Activated T-helper 1 cell treated with anti-CD3 and anti-CD28 coated beads, Interleukin-2, amount 50 U/mL, for 16 hours (primary cell): ENCODE results near the gene BARX2.

ENCODE experiments used
- DNase-seq, 2 donors: peaks; one replicate each; pipeline ENCODE4 v3.0.0-alpha.2; 2020; ENCODE audit warnings: low read depth in 1 of 2, low spot score in 1 of 2

The BARX2 gene

GRCh38 chr11:129373489-129373953, 2.1 kb upstream of the BARX2 start:
- DNase-seq: no peak

GRCh38 chr11:129374081-129374992, 1.3 kb upstream of the BARX2 start:
- DNase-seq: no peak

GRCh38 chr11:129374993-129375750, 476 bp upstream of the BARX2 start:
- no peak for DNase-seq

- DNase-seq: no peak
Measured at GRCh38 chr11:129376658-129377341, 1.2 kb downstream of the BARX2 start.

GRCh38 chr11:129377739-129378138, 2.1 kb downstream of the BARX2 start:
- no peak for DNase-seq

- DNase-seq: no peak
Measured at GRCh38 chr11:129380413-129380812, 4.8 kb downstream of the BARX2 start.

GRCh38 chr11:129382583-129382982, 6.9 kb downstream of the BARX2 start:
- DNase-seq: no peak

GRCh38 chr11:129383060-129383459, 7.4 kb downstream of the BARX2 start:
- no peak for DNase-seq

GRCh38 chr11:129383502-129383901, 7.9 kb downstream of the BARX2 start:
- DNase-seq: no peak

- DNase-seq: no peak
Measured at GRCh38 chr11:129384415-129384814, 8.8 kb downstream of the BARX2 start.

GRCh38 chr11:129385801-129386200, 10.2 kb downstream of the BARX2 start:
- DNase-seq: no peak

- no peak for DNase-seq
Measured at GRCh38 chr11:129386795-129387397, 11.2 kb downstream of the BARX2 start.

GRCh38 chr11:129387434-129387833, 11.8 kb downstream of the BARX2 start:
- no peak for DNase-seq

- DNase-seq: no peak
Measured at GRCh38 chr11:129388824-129389223, 13.2 kb downstream of the BARX2 start.

GRCh38 chr11:129390303-129390821, 14.7 kb downstream of the BARX2 start:
- DNase-seq: no peak

- no peak for DNase-seq
Measured at GRCh38 chr11:129391360-129391759, 15.7 kb downstream of the BARX2 start.

GRCh38 chr11:129391821-129392220, 16.2 kb downstream of the BARX2 start:
- DNase-seq: no peak

- DNase-seq: no peak
Measured at GRCh38 chr11:129392995-129393394, 17.3 kb downstream of the BARX2 start.

- DNase-seq: no peak
Measured at GRCh38 chr11:129394709-129395108, 19.1 kb downstream of the BARX2 start.

GRCh38 chr11:129395432-129395831, 19.8 kb downstream of the BARX2 start:
- no peak for DNase-seq

GRCh38 chr11:129395883-129396282, 20.2 kb downstream of the BARX2 start:
- no peak for DNase-seq
